Measurements from ENCODE around the gene NT5DC3.

The NT5DC3 gene

DNA sequence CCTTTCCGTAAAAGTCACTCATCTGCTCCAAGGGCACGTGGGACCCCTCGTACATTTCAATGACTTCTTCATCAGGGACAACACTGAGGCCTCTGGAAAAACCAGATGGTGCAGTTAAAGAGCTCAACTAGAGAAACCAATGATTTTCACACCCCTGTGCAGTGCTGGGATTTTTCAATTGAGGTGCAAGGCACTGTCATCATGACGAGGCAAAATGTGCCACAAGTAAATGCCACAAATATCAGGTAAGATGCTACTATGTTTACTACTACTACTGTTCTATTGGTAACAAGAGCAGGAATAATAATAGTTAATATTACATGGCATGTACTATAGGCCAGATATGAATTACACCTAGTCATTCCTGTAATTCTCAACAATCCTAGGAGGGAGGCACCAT lies 42.4 kb downstream of the NT5DC3 start:
- no peak overlapping the region for H3K4me3 Mint-ChIP-seq

DNA sequence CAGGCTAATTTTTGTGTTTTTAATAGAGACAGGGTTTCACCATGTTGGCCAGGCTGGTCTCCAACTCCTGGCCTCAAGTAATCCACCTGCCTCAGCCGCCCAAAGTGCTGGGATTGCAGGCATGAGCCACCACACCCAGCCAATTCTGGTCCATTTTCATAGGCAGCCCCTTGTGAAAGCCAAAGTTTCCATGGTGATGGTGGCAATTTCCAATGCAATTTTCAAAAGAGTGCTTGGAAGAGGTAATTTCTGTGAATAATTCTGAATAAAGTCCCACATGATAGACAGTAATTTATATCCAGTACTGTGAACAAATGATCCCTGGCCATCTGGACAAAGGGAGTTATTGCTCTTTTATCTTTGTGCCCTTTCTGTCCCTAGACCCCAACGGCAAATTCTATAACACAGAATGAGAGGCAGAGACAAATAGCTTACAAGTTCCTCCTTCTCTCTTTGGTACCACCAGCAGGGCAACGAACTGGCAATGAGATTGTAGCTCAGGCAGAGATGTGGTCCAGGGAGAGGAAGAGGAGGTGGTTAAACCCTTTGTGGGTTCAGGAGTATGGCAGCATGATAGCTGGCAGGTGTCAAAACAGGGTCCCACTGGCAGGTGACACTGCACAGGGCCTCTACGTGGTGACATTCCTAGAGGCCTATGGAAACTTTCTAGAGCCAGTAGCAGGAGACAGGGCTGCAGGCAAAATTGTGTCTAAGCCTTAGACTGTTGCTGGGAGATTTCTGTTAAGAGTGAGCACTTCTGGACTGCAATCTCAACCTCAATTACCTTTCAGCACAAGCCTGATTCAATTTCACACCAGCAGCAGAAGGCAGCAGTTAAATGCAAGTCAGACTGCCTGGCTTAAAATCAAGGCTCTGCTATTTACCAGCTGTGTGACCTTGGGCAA lies 46.5 kb downstream of the NT5DC3 start:
- Mint-ChIP-seq H3K4me3 (no peak overlapping the region), H3K36me3 (ENCODE audit: low read depth) (peaks cover 34% of the 10 kb centered on the region), H3K27ac (no peak overlapping the region), H3K4me1 (ENCODE audit: low read depth) (no peaks in the 10 kb centered on the region), H3K27me3 (no peaks in the 10 kb centered on the region), H3K9me3 (no peaks in the 10 kb centered on the region)

More for the DNA sequence above, 42.4 kb downstream of the NT5DC3 start:
- no peaks in the 10 kb centered on the region for H3K9me3 Mint-ChIP-seq
- no peaks in the 10 kb centered on the region for H3K4me1 Mint-ChIP-seq (ENCODE audit: low read depth)
- peaks cover 26% of the 10 kb centered on the region for H3K36me3 Mint-ChIP-seq (ENCODE audit: low read depth)
- no peak overlapping the region for H3K27ac Mint-ChIP-seq
- H3K27me3 Mint-ChIP-seq = no peaks in the 10 kb centered on the region

DNA sequence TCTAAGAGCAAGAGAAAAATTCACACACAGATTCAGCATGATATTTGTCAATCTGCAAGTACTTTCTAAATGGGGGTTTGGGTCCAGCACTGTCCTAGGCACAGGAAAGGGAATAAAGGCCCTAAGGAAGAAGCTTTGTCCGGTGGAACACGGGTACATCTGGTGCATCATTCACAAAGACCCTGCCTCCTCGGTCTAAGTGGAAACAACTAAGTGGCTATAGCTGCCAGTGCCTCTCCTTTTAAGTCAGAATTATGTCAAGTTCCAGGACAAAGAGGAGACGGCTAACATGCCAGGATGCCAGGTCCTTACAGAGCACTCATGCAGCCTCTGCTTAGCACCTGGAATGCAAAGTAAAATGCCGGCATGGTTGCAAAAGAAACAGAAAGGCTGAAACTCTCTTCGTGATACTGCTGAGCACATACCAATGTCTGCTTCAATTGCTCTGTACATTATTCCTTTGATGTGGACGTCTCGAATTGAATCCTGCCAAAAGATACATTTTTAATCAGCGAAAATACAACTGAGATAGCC lies 47.5 kb downstream of the NT5DC3 start:
- H3K27ac Mint-ChIP-seq = no peak overlapping the region
- H3K27me3 Mint-ChIP-seq = no peaks in the 10 kb centered on the region
- H3K4me1 Mint-ChIP-seq (ENCODE audit: low read depth) = no peaks in the 10 kb centered on the region
- H3K9me3 Mint-ChIP-seq = no peaks in the 10 kb centered on the region
- peaks cover 31% of the 10 kb centered on the region for H3K36me3 Mint-ChIP-seq (ENCODE audit: low read depth)
- no peak overlapping the region for H3K4me3 Mint-ChIP-seq

DNA sequence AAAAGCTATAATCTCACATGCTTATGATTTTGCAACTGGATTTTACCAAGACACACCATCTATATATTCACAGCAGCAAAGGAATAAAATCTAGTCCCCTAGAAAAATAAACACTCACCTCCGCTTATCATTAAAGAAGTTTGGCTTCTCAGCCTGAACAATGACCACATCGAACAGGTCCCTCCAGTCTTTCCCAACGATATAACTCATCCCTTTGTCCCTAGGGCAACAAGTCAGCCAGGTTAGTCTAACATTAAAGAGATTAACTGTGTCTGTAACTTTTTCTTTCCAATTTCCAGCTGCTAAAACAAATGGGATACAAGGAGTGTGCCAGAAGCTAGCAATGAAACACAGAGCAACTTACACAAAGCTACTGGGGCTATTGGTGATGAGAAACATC lies 48.0 kb downstream of the NT5DC3 start:
- H3K27ac Mint-ChIP-seq = no peak overlapping the region
- H3K27me3 Mint-ChIP-seq = no peaks in the 10 kb centered on the region
- no peaks in the 10 kb centered on the region for H3K9me3 Mint-ChIP-seq
- peaks cover 31% of the 10 kb centered on the region for H3K36me3 Mint-ChIP-seq (ENCODE audit: low read depth)
- H3K4me3 Mint-ChIP-seq = no peak overlapping the region
- H3K4me1 Mint-ChIP-seq (ENCODE audit: low read depth) = no peaks in the 10 kb centered on the region

DNA sequence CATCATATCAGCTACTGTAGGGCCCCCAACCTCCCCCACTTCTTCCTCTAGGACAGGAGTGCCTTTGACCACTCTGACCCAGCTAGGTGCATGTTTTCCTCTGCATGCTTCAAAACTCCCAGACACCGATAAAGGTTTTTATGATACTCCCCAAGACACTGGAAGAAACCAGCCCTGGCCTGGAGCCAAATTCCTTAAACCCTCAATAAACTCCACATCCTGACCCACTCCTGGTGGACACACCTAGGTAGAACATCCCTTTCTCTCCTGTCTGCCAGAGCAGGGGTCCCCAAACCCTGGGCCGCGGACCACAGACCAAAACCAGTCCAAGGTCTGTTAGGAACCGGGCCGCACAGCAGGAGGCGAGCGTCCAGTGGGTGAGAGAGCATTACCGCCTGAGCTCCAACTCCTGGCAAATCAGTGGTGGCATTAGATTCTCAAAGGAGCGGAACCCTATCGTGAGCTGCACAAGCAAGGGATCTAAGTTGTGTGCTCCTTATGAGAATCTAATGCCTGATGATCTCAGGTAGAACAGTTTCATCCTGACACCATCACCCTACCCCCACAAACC lies 49.6 kb downstream of the NT5DC3 start:
- no peak overlapping the region for H3K27ac Mint-ChIP-seq

DNA sequence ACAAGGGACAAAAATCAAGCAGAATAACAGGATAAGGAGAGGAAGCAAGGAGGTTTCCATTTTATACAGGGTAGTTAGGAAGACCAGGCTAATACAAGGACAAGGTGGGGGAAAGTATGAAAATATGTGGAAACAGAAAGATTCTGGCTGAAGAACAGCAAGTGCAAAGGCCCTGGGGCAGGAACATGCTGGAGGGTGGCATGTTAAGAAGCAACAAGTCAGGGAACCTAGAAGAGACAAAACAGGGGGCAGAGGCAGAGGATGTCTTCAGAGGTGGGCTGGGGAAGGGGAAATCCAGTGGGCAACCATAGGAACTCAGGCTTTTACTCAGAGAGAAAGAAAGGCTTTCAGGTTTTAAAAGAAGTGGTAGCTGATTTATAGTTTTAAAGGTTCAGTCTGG lies 54.8 kb downstream of the NT5DC3 start:
- H3K27me3 Mint-ChIP-seq = no peaks in the 10 kb centered on the region
- H3K9me3 Mint-ChIP-seq = no peaks in the 10 kb centered on the region
- H3K27ac Mint-ChIP-seq = no peak overlapping the region
- H3K4me3 Mint-ChIP-seq = no peak overlapping the region
- H3K4me1 Mint-ChIP-seq (ENCODE audit: low read depth) = no peaks in the 10 kb centered on the region
- peaks cover 40% of the 10 kb centered on the region for H3K36me3 Mint-ChIP-seq (ENCODE audit: low read depth)

More for the DNA sequence above, 49.6 kb downstream of the NT5DC3 start:
- no peak overlapping the region for H3K4me3 Mint-ChIP-seq
- peaks cover 19% of the 10 kb centered on the region for H3K36me3 Mint-ChIP-seq (ENCODE audit: low read depth)
- H3K4me1 Mint-ChIP-seq (ENCODE audit: low read depth) = no peaks in the 10 kb centered on the region
- no peaks in the 10 kb centered on the region for H3K9me3 Mint-ChIP-seq
- no peaks in the 10 kb centered on the region for H3K27me3 Mint-ChIP-seq

DNA sequence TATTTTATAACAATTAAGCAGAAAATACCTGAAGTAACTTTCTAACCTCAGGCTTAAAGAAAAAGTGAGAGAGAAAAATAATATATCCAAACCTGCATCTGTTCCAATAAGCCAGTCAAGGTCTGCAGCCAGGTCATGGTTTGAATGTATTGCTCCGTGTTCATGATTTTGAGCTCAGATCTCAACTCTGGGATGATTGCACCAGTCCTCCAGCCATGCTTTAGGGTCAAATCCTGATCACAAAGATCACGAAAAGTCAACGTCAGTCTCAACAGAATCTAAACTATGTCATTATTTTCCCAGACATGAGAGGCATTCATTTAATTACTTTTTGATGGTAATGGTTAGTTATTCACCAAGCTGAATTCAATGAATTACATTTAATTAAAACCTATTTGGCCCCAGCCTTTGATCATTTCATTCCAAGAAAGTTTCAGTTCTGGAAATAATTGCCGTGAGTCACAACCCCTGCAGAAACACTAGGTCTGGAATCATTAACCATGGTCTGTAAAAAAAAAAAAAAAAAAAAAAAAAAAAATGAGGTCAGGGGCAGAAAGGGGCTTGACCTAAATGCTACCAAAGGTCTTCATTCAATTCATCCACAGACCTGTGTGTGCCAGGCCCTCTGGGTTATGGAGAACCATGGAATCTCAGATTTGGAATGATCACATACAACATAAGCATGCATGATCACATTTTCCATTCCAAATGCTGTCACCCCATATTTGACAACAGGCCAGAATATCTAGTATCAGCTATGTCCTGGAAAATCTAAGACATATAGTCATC lies 55.6 kb downstream of the NT5DC3 start:
- H3K27ac Mint-ChIP-seq = no peak overlapping the region
- no peak overlapping the region for H3K4me3 Mint-ChIP-seq
- H3K4me1 Mint-ChIP-seq (ENCODE audit: low read depth) = no peaks in the 10 kb centered on the region
- peaks cover 40% of the 10 kb centered on the region for H3K36me3 Mint-ChIP-seq (ENCODE audit: low read depth)
- no peaks in the 10 kb centered on the region for H3K27me3 Mint-ChIP-seq
- no peaks in the 10 kb centered on the region for H3K9me3 Mint-ChIP-seq

DNA sequence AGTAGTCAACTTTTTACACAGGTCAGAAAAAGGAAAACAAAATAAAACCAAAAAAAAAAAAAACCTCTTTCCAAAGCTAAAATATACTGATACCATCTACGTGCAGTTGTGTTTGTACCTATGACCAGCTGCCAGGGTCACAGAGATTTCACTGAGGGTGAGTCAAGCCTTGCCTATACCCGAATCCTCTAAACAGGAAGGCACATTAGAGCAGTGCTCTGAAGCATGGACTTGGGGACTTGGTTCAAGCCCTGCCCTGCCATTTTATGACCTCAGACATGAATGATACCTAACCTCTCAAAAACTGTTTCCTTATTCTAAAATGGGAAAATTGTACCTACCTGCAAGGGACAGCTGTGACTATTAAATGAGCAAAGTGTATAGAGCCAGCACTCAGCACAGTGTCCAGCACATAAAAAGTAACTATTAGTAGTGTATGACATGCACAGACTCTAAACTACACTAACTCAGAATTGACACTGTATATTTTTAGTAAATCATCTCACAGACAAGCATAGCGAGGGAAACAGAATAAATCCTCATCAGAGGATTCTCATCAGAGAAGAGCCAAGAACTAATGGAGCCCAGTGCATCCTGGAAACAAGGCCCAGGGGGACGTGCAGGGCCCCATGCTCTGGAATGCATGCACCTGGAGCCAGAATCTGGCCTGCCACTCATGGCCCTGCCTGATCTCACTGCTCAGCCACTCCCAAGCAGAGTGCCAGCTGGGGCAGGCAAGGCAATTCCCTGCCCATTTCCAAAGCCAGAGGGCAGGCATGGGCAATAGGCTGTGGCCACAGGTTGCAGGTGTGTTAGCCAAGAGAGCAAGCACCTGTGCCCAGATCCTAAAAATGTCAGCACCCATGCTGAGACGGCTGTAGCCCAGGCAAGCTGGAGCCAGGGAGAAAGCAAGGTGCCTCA lies 57.0 kb downstream of the NT5DC3 start:
- no peaks in the 10 kb centered on the region for H3K27me3 Mint-ChIP-seq
- H3K4me1 Mint-ChIP-seq (ENCODE audit: low read depth) = no peaks in the 10 kb centered on the region
- H3K9me3 Mint-ChIP-seq = no peaks in the 10 kb centered on the region
- no peak overlapping the region for H3K27ac Mint-ChIP-seq
- H3K4me3 Mint-ChIP-seq = no peak overlapping the region
- H3K36me3 Mint-ChIP-seq (ENCODE audit: low read depth) = peaks cover 53% of the 10 kb centered on the region

DNA sequence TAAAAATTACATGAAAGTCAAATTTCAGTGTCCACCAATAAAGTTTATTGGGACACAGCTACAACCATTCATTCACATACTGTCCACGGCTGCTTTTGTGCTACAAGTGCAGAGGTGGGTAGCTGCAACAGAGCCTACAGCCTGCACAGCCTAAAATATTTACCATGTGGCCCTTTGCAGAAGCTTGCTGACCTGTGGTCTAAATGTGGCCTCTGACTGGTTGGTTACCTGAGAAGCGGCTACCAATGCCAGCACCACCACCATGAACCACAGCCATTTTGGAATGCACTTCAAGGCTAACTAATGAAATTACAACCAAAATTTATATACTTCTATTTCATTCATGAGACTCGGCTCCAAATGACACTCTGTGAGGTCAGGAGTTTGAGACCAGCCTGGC lies 58.6 kb downstream of the NT5DC3 start:
- Mint-ChIP-seq H3K4me3 (no peak overlapping the region), H3K36me3 (ENCODE audit: low read depth) (peaks cover 66% of the 10 kb centered on the region), H3K9me3 (no peaks in the 10 kb centered on the region), H3K27me3 (no peaks in the 10 kb centered on the region), H3K27ac (no peak overlapping the region), H3K4me1 (ENCODE audit: low read depth) (no peaks in the 10 kb centered on the region)

DNA sequence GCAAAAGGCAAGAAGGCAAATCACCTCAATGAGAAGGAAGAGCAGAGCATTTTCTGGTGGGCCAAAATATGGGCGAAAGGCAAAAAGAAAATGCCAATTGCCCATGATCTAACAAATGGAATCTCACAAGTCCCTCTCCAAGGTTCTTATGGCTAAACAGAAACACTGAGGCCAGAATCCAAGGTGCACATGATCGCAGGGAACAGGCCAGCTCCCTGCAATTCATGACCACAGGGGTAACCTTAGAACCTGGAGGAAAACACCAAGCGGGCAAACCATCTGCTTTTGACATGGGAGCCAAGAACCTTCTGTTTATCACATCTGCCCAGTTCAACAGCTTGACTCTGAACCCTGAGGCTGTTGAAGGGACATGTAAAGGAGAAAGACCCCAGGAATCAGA lies 60.0 kb downstream of the NT5DC3 start:
- Mint-ChIP-seq H3K27ac (no peak overlapping the region), H3K4me1 (ENCODE audit: low read depth) (no peaks in the 10 kb centered on the region), H3K4me3 (no peak overlapping the region), H3K36me3 (ENCODE audit: low read depth) (peaks cover 74% of the 10 kb centered on the region), H3K27me3 (no peaks in the 10 kb centered on the region), H3K9me3 (no peaks in the 10 kb centered on the region)

DNA sequence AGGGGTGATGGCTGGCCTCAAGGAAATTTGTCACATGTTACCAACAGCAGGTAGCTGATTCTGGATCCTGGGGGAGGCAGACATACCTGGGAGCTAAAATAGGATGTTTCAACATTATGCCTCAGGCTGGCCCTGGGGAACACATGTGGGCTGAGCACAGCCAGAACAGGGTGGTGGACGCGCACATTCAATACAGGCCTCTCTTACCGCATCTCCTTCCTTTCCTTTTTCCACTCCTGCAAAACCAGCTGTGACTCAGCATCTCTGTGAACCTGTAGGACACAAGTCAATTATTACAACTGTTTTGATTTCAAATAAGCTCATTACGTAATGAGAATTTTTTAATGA lies 61.0 kb downstream of the NT5DC3 start:
- no peaks in the 10 kb centered on the region for H3K4me1 Mint-ChIP-seq (ENCODE audit: low read depth)
- no peak overlapping the region for H3K4me3 Mint-ChIP-seq
- no peak overlapping the region for H3K27ac Mint-ChIP-seq
- H3K27me3 Mint-ChIP-seq = no peaks in the 10 kb centered on the region
- no peaks in the 10 kb centered on the region for H3K9me3 Mint-ChIP-seq
- H3K36me3 Mint-ChIP-seq (ENCODE audit: low read depth) = peaks cover 76% of the 10 kb centered on the region

DNA sequence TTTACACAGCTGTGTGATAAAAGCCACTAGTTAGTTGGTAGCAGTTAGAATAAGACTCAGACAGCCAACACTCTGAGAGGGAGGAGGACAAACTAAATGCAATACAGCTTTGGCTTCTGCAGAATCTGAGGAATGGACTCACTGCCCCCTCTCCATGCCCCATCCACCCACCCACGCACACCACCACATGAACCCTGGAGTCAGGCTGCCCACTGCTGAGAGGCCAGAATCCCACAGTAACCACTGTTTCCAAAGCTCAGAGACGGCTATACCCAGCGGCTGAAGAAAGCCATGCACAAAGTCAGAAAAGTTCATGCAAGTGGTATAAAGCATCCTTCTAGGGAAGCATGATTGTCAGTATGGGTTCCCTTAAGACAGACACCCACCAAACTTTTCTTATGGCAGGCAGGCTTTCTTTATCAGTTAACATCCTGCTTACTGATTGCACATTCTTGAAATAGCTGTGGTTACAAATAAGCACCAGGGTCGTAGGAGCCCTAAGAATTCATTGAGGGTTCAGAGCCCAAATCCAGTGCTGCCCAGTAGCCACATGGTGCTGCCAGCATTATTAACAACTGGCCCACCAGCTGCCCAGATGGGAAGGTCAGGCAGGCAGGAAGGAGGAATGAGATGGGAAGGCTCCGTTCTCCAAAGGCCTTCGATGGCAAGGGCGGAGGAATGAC lies 61.5 kb downstream of the NT5DC3 start:
- H3K36me3 Mint-ChIP-seq (ENCODE audit: low read depth) = peaks cover 75% of the 10 kb centered on the region
- H3K27me3 Mint-ChIP-seq = no peaks in the 10 kb centered on the region
- no peaks in the 10 kb centered on the region for H3K4me1 Mint-ChIP-seq (ENCODE audit: low read depth)
- H3K4me3 Mint-ChIP-seq = no peak overlapping the region
- no peak overlapping the region for H3K27ac Mint-ChIP-seq
- no peaks in the 10 kb centered on the region for H3K9me3 Mint-ChIP-seq

DNA sequence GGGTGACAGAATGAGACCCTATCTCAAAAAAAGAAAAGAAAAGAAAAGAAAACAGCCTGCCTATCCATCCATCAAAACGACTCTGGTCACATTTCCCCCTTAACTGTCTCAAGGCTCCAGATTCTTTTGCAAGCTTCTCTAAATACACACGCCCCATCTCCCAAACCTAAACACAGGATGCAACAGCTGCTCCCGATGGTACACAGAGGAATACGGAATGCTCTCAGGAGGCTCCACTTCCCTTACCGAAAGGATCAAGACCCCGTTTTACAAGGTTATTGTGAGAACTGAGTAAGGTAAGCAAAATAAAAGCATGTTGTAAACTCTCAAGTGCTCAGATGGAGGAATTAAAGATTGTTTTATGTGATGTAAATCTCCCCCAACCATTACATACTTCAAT lies 62.3 kb downstream of the NT5DC3 start:
- no peak overlapping the region for H3K4me3 Mint-ChIP-seq
- H3K36me3 Mint-ChIP-seq (ENCODE audit: low read depth) = peaks cover 68% of the 10 kb centered on the region
- H3K27ac Mint-ChIP-seq = no peak overlapping the region
- H3K27me3 Mint-ChIP-seq = no peaks in the 10 kb centered on the region
- H3K9me3 Mint-ChIP-seq = no peaks in the 10 kb centered on the region
- H3K4me1 Mint-ChIP-seq (ENCODE audit: low read depth) = no peaks in the 10 kb centered on the region
